GM21526 (cell line): Measurements from ENCODE around the gene TRRAP.
"Not testable (repeated sequence)": the region's sequence is repeated elsewhere in the genome, so short reads cannot be mapped to it uniquely, and the experiment has no call there.

ENCODE experiments used
- ATAC-seq: cut with Tn5 transposase; IDR thresholded peaks from one replicate; pipeline ENCODE4 v1.9.1; 2021; ENCODE audit warnings: moderate library complexity; ENCODE audit not compliant: unreplicated experiment, low FRiP score

TRRAP gene

DNA sequence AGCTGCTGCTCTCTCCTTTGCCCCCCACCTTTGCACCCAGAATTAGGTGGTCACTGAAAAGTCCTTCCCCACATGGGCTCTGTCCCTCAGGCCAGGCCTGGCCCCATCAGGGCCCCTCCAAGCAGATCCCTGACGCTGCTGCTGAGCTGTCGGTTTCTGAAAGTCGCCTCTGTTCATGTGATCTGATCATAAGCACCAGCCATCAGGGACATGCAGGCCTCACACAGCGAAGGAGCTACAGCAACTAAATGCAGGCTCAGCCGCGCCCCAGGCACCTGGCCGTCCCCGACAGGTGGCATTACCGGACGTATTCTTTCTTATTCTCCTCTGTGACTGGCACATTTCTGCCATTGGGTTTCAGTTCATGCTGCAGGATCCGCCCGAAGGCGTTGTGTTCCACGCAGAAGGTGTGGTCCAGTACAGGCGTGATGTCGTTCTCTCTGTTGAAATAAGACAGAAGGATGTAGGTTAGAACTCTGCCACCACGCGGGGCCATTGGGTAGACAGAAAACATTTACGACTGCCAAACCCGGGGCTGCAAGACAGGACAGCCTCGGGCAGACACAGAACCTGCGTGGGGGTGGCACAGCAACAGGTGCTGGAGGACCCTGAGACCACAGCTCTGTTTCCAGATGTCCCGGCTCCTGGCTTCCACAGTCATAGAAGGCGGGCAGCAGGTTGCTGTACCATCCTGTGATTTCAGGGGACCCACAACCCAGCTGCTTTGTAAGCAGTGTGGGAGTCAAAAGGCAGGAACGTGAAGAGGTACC is 159.9 kb downstream of the TRRAP start:
- ATAC-seq: no peak

- no peak for ATAC-seq
Observed at GRCh38 chr7:99039384-99039891, 161.1 kb downstream of the TRRAP start.

DNA sequence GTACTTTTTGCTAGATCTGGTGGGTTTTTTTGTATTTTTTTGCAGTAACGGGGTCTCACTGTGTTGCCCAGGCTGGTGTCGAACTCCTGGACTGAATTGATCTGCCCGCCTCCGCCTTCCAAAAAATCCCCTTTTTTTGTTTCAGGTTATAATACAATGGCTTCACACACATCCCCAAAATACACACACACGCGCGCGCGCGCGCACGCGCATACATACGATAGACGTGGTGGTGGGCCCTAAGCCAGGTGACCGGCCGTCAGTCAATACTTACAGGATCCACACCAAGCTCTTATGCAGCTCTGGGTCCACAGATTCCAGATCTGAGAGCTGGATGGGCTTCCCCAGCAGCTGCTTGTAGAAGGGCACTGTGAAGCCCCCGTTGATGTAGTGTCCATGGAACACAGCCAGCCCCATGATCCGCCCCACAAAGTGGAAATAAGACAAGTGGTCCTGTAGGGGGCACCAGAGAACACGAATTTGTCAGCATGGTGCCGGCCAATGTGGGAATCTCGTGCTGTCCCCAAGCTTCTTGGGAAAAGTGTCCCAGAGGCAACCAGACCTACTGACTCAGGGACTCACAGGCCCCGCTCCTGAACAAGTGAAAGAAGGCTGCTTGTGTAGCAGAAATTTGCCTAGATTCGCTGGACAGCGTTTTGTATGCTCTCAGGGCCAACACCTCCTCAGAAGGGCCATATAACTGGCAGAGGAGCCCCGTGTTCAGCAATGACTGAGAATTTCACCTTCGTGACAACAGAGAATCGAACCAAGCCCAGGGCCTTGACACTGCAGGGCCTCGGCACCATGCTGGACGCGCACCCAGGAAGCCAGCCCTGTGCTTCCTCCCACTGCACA is 162.0 kb downstream of the TRRAP start:
- no peak for ATAC-seq

DNA sequence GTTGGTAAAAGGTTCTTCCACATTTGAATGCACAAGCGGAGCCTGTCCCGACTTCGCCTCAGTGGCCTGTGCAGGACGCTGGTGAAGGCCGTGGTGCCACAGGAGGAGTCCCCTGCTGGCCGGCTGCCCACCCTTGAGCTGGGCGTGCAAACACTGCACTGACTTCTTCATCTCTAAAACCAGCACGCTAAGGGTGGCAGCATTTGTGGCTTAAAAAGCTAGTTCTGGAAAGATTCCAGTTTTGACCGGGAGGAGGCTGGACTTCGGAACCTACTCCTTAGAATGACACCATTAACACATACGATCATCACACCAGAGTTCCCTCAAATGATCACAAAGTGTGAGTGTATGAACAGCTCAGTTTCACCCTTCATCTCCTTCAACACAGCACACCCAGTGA is 163.2 kb downstream of the TRRAP start:
- no peak for ATAC-seq

DNA sequence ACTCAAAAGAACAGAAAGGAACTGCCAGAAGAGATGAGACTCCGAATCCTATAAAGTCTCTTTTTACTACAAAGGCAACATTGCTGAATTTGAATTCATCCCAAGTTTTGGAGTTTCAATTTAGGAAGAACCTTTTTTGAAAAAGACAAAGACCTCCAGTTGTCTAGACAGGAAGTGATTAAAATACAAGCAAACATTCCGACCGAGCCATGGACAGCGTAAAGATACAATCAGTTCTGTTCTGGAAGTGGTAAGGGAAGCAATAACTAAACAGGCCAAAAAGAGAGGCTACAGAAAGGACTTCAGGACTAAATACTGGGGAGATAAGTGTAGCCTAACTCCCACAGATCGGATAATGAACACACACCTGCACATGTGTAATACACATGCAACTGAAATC is 164.6 kb downstream of the TRRAP start:
- no peak for ATAC-seq

DNA sequence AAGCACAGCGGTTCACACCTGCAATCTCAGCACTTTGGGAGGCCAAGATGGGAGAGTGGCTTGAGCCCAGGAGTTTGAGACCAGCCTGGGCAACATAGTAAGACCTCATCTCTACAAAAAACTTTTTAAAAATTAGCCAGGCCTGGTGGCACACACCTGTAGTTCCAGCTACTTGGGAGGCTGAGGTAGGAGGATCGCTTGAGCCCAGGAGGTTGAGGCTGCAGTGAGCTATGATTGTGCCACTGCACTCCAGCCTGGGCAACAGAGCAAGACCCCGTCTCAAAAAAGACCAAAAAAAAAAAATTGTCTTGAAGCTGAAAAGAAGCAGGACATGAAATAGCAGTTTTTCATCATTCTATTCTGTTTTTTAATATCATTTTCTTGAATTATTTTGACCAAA is 166.5 kb downstream of the TRRAP start:
- not testable (repeated sequence) for ATAC-seq

DNA sequence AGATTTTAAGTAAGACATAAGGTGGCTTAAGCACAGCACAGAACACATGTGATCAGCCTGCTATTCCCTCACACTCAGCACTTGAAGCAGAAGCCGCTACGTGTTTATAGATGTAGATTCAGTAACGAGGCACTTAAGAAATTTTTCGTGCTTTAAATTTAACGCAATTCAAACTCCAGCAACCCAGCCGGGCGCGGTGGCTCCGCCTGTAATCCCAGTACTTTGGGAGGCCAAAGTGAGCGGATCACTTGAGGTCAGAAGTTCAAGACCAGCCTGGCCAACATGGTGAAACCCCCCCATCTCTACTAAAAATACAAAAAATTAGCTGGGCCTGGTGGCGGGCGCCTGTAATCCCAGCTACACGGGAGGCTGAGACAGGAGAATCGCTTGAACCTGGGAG is 167.9 kb downstream of the TRRAP start:
- ATAC-seq: not testable (repeated sequence)

- no peak for ATAC-seq
Observed at GRCh38 chr7:99046722-99047121, 168.4 kb downstream of the TRRAP start.

GRCh38 chr7:99047526-99048077 is 169.3 kb downstream of the TRRAP start:
- no peak for ATAC-seq

DNA sequence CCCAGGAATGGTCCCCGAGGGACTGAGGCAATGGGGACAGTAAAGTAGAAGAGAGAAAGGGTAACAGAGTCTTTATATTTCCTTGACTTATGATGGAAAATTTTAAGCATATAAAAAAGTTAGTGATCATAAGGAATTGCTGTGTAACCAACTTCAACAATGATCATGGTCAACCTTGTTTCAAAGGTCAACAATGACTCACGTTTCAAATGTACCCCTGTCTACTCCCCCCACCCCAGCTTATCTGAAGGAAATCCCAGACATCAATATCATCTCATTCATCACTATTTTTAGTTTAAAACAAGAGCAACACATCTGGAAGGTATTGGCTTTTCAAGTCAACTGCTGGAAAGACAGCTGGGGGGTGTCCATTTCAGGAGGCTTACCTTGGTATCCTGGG is 172.6 kb downstream of the TRRAP start:
- no peak for ATAC-seq

DNA sequence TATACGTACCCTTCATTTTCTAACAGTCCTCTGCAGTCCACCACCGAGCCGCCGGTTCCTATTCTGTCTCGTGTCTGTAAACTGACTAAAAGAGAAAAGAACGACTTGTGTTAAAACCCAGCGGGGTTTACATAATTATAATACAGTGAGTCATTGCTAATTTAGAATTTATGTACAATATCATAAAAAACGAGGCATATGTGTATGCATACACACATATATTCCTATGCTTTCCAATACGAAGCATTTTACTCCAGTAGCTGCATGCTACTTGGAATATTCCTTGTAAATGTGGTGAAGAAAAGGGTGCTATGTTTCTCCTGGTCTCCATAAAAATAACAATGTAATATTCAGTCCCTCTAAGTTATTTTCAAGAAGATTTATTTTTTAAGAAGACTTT is 176.4 kb downstream of the TRRAP start:
- ATAC-seq: no peak

GRCh38 chr7:99061001-99061776 is 182.9 kb downstream of the TRRAP start:
- no peak for ATAC-seq
